Uterus (tissue), 2 donors: ENCODE measurements around the gene ADARB1.

Source experiments
- CTCF ChIP-seq, 4 experiments: fragments of 200-600 bp in 2 of 4; fragments of 450-650 bp in 2 of 4; sonication (generic) in 2 of 4; IDR thresholded peaks; one replicate each; pipeline ENCODE4 v1.5.1; 2016 to 2019; ENCODE audit warnings: antibody characterized with exemption in 4 of 4, mild to moderate bottlenecking in 2 of 4, moderate library complexity in 1 of 4
- POLR2A ChIP-seq, 2 donors: fragments of 450-650 bp; IDR thresholded peaks; one replicate each; pipeline ENCODE4 v1.6.1; 2016; ENCODE audit warnings: antibody characterized with exemption in 2 of 2, mild to moderate bottlenecking in 1 of 2, moderate library complexity in 1 of 2

DNA sequence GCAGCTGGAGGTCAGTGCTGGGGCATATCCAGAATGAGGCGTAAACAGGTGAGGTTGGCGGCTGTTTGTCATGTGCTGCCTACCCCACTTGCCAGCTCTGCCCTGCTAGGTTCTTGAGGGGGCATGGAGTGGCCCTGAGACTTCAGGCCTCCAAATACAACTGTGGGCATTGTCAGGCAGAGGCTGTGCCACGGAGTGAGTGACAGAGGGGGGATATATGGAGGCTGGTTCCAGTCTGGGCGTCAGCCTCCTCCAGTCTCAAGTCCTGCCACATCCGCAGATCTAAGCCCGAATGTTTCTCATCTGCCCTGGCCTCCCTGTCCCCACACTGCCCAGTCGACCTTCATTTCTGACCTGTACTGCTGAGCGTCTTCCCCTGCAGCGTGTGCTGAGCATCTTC, 128.0 kb downstream of the ADARB1 start:
- TF ChIP-seq CTCF (IDR thresholded peaks at IDR 0.05) (no peak), POLR2A (IDR thresholded peaks at IDR 0.05) (no peak)
